GM12878 (cell line): ENCODE results near the gene C1orf87. TPM values are rescaled to one million over a fixed set of nuclear protein-coding genes. Genes with fewer than 3 reads are reported as not detected.

Experiments
- ATAC-seq: fragments of 200-7000 bp; cut with Tn5 transposase; 3 replicates; pipeline ENCODE4 v1.9.1; 2020; ENCODE audit warnings: mild to moderate bottlenecking, moderate library complexity
- BruUV-seq: library from RNA; stranded (reverse); fragments of 400-500 nt; replicated peaks from 2 replicates; lab custom pipeline; 2021; lab: Mats Ljungman, UMichigan
- CTCF ChIA-PET: fragments of 300-600 bp; sonication (Branson Sonifier 250); formaldehyde crosslinking; extraction: SDS; loops from one replicate; lab custom pipeline; 2021; ENCODE audit warnings: inconsistent platforms; lab: Yijun Ruan, JAX
- POLR2A ChIA-PET: fragments of 350-600 bp; formaldehyde crosslinking; extraction: SDS; loops from one replicate; lab custom pipeline; 2021; ENCODE audit warnings: inconsistent platforms; lab: Charles Lee
- RAD21 ChIA-PET: fragments of 300-600 bp; sonication (Branson Sonifier 250); formaldehyde crosslinking; loops from one replicate; lab custom pipeline; 2023; ENCODE audit warnings: antibody characterized with exemption; ENCODE audit not compliant: unreplicated experiment; lab: Charles Lee
- SMC1A ChIA-PET: fragments of 300-600 bp; sonication (Branson Sonifier 250); formaldehyde crosslinking; loops from one replicate; lab custom pipeline; 2023; ENCODE audit not compliant: unreplicated experiment, uncharacterized antibody; lab: Charles Lee
- DNase-seq: peaks from one replicate; pipeline ENCODE4 v3.0.0-alpha.2; 2011; ENCODE audit warnings: low read depth, low spot score
- FAIRE-seq: peaks from 3 replicates; lab custom pipeline; 2011; peaks lifted over from hg19 to GRCh38; lab: Jason Lieb, UNC
- H2AFZ ChIP-seq: 2 replicates; pipeline ENCODE4 v1.6.0; 2011; ENCODE audit warnings: low read depth, low read length, control low read depth; ENCODE audit not compliant: control insufficient read depth
- H3K27ac ChIP-seq: 2 replicates; pipeline ENCODE4 v1.5.1; 2011; ENCODE audit warnings: control low read depth; ENCODE audit not compliant: control insufficient read depth, insufficient read depth
- H3K27me3 ChIP-seq, 2 experiments: replicated peaks in 1 of 2; 2 replicates each; pipeline versions ENCODE4 v1.6.0 to v1.6.1; 2011; ENCODE audit warnings: low read length in 1 of 2; ENCODE audit not compliant: control insufficient read depth in 2 of 2, insufficient read depth in 2 of 2
- H3K36me3 ChIP-seq, 2 experiments: 2 replicates each; pipeline ENCODE4 v1.5.1; 2011; ENCODE audit warnings: low read length in 1 of 2; ENCODE audit not compliant: control insufficient read depth in 2 of 2, insufficient read depth in 2 of 2
- H3K4me1 ChIP-seq: 2 replicates; pipeline ENCODE4 v1.6.1; 2011; ENCODE audit warnings: mild to moderate bottlenecking, low read length, moderate library complexity, mixed read lengths; ENCODE audit not compliant: control insufficient read depth, insufficient read depth
- H3K4me2 ChIP-seq: 2 replicates; pipeline ENCODE4 v1.6.0; 2011; ENCODE audit warnings: control low read depth; ENCODE audit not compliant: control insufficient read depth, insufficient read depth
- H3K4me3 ChIP-seq: fragments of 200-600 bp; sonication (generic); 2 replicates; pipeline ENCODE4 v1.5.1; 2016
- H3K79me2 ChIP-seq: 2 replicates; pipeline ENCODE4 v1.6.0; 2011; ENCODE audit warnings: low read length; ENCODE audit not compliant: control insufficient read depth, insufficient read depth
- H3K9ac ChIP-seq: 2 replicates; pipeline ENCODE4 v1.8.0; 2011; ENCODE audit warnings: low read length, control low read depth, mixed read lengths; ENCODE audit not compliant: control insufficient read depth, insufficient read depth
- H3K9me3 ChIP-seq: replicated peaks from 3 replicates; pipeline ENCODE4 v1.5.1; 2011; ENCODE audit warnings: mild to moderate bottlenecking, low read length; ENCODE audit not compliant: control insufficient read depth, insufficient read depth
- H4K20me1 ChIP-seq: 2 replicates; pipeline ENCODE4 v1.6.0; 2011; ENCODE audit not compliant: control insufficient read depth, insufficient read depth
- CBX5 ChIP-seq: sonication (generic); IDR thresholded peaks from 2 replicates; pipeline ENCODE4 v1.6.1; 2016; ENCODE audit warnings: low read depth, moderate library complexity, mild to moderate bottlenecking, inconsistent platforms
- CREB1 ChIP-seq: IDR thresholded peaks from 2 replicates; pipeline ENCODE4 v1.6.1; 2012; ENCODE audit warnings: low read depth, mild to moderate bottlenecking, inconsistent platforms
- JUNB ChIP-seq: IDR thresholded peaks from 2 replicates; pipeline ENCODE4 v1.6.1; 2016; ENCODE audit warnings: antibody characterized with exemption, mild to moderate bottlenecking
- RB1 ChIP-seq: fragments of 450-650 bp; formaldehyde crosslinking; IDR thresholded peaks from 2 replicates; pipeline ENCODE4 v1.6.1; 2017; ENCODE audit warnings: mild to moderate bottlenecking, borderline replicate concordance
- RFX5 ChIP-seq: IDR thresholded peaks from 2 replicates; pipeline ENCODE4 v1.6.1; 2011; ENCODE audit warnings: low read depth, low read length, improper control_type of control experiment
- SMAD5 ChIP-seq: IDR thresholded peaks from 2 replicates; pipeline ENCODE4 v1.6.1; 2016; ENCODE audit warnings: antibody characterized with exemption, low read depth
- SUPT20H ChIP-seq: IDR thresholded peaks from 2 replicates; pipeline ENCODE4 v1.6.1; 2011; ENCODE audit warnings: low read depth, mild to moderate bottlenecking, low read length, moderate library complexity, borderline replicate concordance; ENCODE audit not compliant: control insufficient read depth
- in situ Hi-C: fragments of 300-500 bp; cut with MboI; formaldehyde crosslinking; loops from 9 replicates; pipeline ENCODE4 v1.14.3; 2018; ENCODE audit warnings: mixed read lengths
- intact Hi-C: fragments of 100-400 bp; cut with micrococcal nuclease; formaldehyde crosslinking; loops from one replicate; pipeline ENCODE4 v1.14.2; 2022; ENCODE audit not compliant: unreplicated experiment
- polyA plus RNA-seq, 11 experiments: library from polyadenylated mRNA; depleted of rRNA in 4 of 11; unstranded in 6 of 11; stranded (reverse) in 5 of 11; fragments of >200 nt; fragmentation: Nextera tagmentation in 4 of 11; fragmentation: Illumina TruSeq in 1 of 11; extraction: Ambion mirVana in 4 of 11; extraction: Trizol in 1 of 11; gene quantifications; 1 replicate in 1 of 11; 2 replicates in 10 of 11; pipeline versions ENCODE4 v1.2.1 to v1.2.3, GENCODE V29; 2011 to 2016; ENCODE audit warnings: inconsistent platforms in 2 of 11, missing spikeins in 2 of 11, low read depth in 1 of 11
- total RNA-seq, 4 experiments: library from RNA; depleted of rRNA in 3 of 4; stranded (reverse); fragments of >200 nt in 3 of 4; fragmentation: Illumina TruSeq in 1 of 4; extraction: Trizol in 1 of 4; gene quantifications; 2 replicates each; pipeline versions ENCODE4 v1.2.1 to v1.2.3, GENCODE V29; 2013 to 2021
- TF ChIP-seq, protein P1 (sequence below): IDR thresholded peaks from 2 replicates; pipeline ENCODE4 v1.6.1; 2012; ENCODE audit warnings: mild to moderate bottlenecking, low read depth, low read length
- TF ChIP-seq, protein P2 (sequence below): fragments of 450-650 bp; IDR thresholded peaks from 2 replicates; pipeline ENCODE4 v1.6.1; 2014; ENCODE audit warnings: mild to moderate bottlenecking

C1orf87 gene
- total and polyA plus RNA-seq, 10 of the 15 experiments (the other 5 are each of a cell fraction or from before 2014, with no cell fraction given) = not detected

DNA sequence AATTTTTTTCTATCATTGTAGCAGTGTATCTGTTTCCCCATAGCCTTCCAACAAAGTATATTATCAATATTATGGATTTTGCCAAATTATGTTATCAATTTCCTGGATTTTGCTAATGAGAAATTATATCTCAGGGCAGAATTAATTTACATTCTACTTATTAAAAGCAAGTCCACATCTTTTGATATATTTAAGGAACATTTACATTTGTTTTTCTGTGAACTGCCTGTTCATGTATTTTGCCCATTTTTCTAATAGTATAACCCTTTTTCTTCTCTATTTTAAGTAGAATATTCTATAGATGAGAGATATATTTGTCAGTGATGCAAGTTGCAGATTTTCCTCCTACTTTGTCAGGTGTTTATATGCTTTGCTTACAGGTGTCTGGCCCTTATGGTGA is 24.4 kb downstream of the C1orf87 start:
- BruUV-seq = no TSS peak
- SMC1A ChIA-PET = no interaction called here
- DNase-seq = no peak
- Histone ChIP-seq H3K9me3 (no peaks in the 10 kb centered on the region), H3K27ac (no peak overlapping the region), H4K20me1 (no peaks in the 10 kb centered on the region), H3K4me1 (no peaks in the 10 kb centered on the region), H3K79me2 (no peaks in the 10 kb centered on the region), H3K4me3 (no peak overlapping the region), H3K4me2 (no peak overlapping the region), H3K27me3 (no peaks in the 10 kb centered on the region), H3K36me3 (no peaks in the 10 kb centered on the region), H3K9ac (no peak overlapping the region), H2AFZ (no peak overlapping the region)
- CTCF ChIA-PET = no interaction called here
- in situ Hi-C loops (no loop called here), intact Hi-C loops (no loop called here)
- TF ChIP-seq, protein P1, sequence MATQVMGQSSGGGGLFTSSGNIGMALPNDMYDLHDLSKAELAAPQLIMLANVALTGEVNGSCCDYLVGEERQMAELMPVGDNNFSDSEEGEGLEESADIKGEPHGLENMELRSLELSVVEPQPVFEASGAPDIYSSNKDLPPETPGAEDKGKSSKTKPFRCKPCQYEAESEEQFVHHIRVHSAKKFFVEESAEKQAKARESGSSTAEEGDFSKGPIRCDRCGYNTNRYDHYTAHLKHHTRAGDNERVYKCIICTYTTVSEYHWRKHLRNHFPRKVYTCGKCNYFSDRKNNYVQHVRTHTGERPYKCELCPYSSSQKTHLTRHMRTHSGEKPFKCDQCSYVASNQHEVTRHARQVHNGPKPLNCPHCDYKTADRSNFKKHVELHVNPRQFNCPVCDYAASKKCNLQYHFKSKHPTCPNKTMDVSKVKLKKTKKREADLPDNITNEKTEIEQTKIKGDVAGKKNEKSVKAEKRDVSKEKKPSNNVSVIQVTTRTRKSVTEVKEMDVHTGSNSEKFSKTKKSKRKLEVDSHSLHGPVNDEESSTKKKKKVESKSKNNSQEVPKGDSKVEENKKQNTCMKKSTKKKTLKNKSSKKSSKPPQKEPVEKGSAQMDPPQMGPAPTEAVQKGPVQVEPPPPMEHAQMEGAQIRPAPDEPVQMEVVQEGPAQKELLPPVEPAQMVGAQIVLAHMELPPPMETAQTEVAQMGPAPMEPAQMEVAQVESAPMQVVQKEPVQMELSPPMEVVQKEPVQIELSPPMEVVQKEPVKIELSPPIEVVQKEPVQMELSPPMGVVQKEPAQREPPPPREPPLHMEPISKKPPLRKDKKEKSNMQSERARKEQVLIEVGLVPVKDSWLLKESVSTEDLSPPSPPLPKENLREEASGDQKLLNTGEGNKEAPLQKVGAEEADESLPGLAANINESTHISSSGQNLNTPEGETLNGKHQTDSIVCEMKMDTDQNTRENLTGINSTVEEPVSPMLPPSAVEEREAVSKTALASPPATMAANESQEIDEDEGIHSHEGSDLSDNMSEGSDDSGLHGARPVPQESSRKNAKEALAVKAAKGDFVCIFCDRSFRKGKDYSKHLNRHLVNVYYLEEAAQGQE = no peak
- TF ChIP-seq RFX5 = no peak
- TF ChIP-seq SMAD5 = no peak
- TF ChIP-seq CBX5 = no peak
- TF ChIP-seq JUNB = no peak
- no peak for TF ChIP-seq CREB1
- no peak for TF ChIP-seq RB1
- no peak for TF ChIP-seq SUPT20H
- TF ChIP-seq, protein P2, sequence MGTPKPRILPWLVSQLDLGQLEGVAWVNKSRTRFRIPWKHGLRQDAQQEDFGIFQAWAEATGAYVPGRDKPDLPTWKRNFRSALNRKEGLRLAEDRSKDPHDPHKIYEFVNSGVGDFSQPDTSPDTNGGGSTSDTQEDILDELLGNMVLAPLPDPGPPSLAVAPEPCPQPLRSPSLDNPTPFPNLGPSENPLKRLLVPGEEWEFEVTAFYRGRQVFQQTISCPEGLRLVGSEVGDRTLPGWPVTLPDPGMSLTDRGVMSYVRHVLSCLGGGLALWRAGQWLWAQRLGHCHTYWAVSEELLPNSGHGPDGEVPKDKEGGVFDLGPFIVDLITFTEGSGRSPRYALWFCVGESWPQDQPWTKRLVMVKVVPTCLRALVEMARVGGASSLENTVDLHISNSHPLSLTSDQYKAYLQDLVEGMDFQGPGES = no peak
- RAD21 ChIA-PET = no interaction called here
- no peak for FAIRE-seq
- no peak for ATAC-seq
- POLR2A ChIA-PET = no interaction called here
